Pons (tissue), 1 donor: ENCODE measurements around the gene OXER1.
"Not testable (repeated sequence)": the region's sequence is repeated elsewhere in the genome, so short reads cannot be mapped to it uniquely, and the experiment has no call there.

ENCODE experiments used
- DNase-seq: peaks from one replicate; pipeline ENCODE4 v3.0.0-alpha.2; 2016; ENCODE audit warnings: low spot score

Gene OXER1

GRCh38 chr2:42752314-42752713, 11.6 kb downstream of the OXER1 start:
- peak; percentile 81 for DNase-seq

- no peak for DNase-seq
Observed at GRCh38 chr2:42748840-42749239, 15.1 kb downstream of the OXER1 start.

- no peak for DNase-seq
Observed at GRCh38 chr2:42747422-42747821, 16.5 kb downstream of the OXER1 start.

- no peak for DNase-seq
Observed at GRCh38 chr2:42744545-42745082, 19.3 kb downstream of the OXER1 start.

GRCh38 chr2:42743659-42743990, 20.3 kb downstream of the OXER1 start:
- no peak for DNase-seq

GRCh38 chr2:42742740-42743658, 20.9 kb downstream of the OXER1 start:
- peak; percentile 61 for DNase-seq

GRCh38 chr2:42741140-42741539, 22.8 kb downstream of the OXER1 start:
- DNase-seq = no peak

GRCh38 chr2:42736598-42737322, 27.2 kb downstream of the OXER1 start:
- no peak for DNase-seq

GRCh38 chr2:42733852-42734251, 30.1 kb downstream of the OXER1 start:
- no peak for DNase-seq

- not testable (repeated sequence) for DNase-seq
Observed at GRCh38 chr2:42731316-42731715, 32.6 kb downstream of the OXER1 start.

- no peak for DNase-seq
Observed at GRCh38 chr2:42726680-42727079, 37.3 kb downstream of the OXER1 start.

GRCh38 chr2:42725657-42726056, 38.3 kb downstream of the OXER1 start:
- DNase-seq = peak; percentile 15

- DNase-seq = peak; percentile 20
Observed at GRCh38 chr2:42724886-42725285, 39.0 kb downstream of the OXER1 start.

- DNase-seq = no peak
Observed at GRCh38 chr2:42723465-42723864, 40.5 kb downstream of the OXER1 start.

- DNase-seq = peak; percentile 74
Observed at GRCh38 chr2:42722320-42723190, 41.4 kb downstream of the OXER1 start.

- DNase-seq = no peak
Observed at GRCh38 chr2:42721898-42722297, 42.0 kb downstream of the OXER1 start.

GRCh38 chr2:42714686-42715085, 49.2 kb downstream of the OXER1 start:
- no peak for DNase-seq

GRCh38 chr2:42713920-42714319, 50.0 kb downstream of the OXER1 start:
- no peak for DNase-seq

- no peak for DNase-seq
Observed at GRCh38 chr2:42712934-42713333, 51.0 kb downstream of the OXER1 start.
